AG10803 (cell line): Measurements from ENCODE around the gene RPL13.

ENCODE experiments used
- DNase-seq: peaks from one replicate; pipeline ENCODE4 v3.0.0; 2010; ENCODE audit warnings: low read depth
- H3K4me3 ChIP-seq: 2 replicates; pipeline ENCODE4 v1.5.1; 2011; ENCODE audit warnings: mild to moderate bottlenecking, low read length, control low read depth
- TF ChIP-seq, protein P1 (sequence below): conservative IDR thresholded peaks from 2 replicates; pipeline ENCODE4 v1.5.1; 2011; ENCODE audit warnings: mild to moderate bottlenecking, low read length, control low read depth, inconsistent platforms

The RPL13 gene

DNA sequence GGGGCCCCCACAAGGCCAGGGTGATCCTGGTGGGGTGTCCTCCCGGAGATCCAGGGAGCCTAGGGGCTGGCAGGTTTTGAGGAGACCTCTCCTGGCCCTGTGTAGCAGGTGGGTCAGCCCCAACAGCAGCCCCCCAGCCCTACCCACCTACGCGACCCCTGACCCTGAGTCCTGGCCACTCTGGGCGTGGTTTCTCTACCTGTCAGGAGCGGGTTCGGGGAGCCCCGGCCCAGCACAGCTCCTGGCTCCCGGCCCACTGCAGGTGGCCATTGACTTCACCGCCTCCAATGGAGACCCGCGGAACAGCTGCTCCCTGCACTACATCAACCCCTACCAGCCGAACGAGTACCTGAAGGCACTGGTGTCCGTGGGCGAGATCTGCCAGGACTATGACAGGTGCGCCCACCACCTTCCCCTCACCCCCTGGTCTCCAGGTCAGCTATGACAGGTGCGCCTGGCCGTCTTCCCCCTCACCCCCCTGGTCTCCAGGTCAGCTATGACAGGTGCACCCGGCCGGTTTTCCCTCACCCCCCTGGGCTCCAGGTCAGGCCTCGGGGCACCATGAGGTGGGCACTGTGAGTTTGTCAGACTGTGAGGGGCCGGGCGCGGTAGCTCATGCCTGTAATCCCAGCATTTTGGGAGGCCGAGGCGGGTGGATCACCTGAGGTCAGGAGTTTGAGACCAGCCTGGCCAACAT, 28.1 kb downstream of the RPL13 start:
- H3K4me3 ChIP-seq, result no peak overlapping the region
- TF ChIP-seq, protein P1, sequence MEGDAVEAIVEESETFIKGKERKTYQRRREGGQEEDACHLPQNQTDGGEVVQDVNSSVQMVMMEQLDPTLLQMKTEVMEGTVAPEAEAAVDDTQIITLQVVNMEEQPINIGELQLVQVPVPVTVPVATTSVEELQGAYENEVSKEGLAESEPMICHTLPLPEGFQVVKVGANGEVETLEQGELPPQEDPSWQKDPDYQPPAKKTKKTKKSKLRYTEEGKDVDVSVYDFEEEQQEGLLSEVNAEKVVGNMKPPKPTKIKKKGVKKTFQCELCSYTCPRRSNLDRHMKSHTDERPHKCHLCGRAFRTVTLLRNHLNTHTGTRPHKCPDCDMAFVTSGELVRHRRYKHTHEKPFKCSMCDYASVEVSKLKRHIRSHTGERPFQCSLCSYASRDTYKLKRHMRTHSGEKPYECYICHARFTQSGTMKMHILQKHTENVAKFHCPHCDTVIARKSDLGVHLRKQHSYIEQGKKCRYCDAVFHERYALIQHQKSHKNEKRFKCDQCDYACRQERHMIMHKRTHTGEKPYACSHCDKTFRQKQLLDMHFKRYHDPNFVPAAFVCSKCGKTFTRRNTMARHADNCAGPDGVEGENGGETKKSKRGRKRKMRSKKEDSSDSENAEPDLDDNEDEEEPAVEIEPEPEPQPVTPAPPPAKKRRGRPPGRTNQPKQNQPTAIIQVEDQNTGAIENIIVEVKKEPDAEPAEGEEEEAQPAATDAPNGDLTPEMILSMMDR, result no peak
- DNase-seq, result no peak

DNA sequence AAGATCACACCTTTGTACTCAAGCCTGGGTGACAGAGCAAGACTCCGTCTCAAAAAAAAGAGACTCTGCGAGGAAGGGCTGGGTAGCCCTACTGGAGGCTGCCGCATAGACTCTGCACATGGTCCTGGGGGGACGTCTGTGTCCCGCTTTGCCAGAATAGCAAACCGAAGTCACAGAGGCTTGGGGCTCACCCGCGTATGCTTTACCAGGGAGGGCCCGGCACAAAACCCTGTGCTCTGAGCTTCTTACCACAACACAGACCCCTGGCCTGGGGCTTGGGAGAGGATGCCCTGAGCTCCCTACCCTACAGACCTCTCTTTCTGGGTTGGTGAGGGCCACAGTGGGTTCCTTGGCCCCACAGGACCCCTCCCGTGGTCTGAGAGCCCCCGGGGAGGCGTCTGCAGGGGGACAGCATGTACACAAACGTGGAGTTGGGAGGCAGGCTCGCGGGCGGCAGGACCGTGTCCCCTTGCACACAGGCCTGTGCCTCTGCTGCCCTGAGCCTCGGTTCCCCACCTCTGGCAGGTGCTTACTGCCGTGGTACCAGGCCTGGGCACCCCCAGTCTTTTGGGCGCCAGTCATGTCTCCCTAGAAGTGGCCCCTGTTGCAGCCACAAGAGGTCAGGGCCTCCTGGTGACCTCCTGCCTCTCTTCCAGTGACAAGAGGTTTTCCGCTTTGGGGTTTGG, 28.9 kb downstream of the RPL13 start:
- H3K4me3 ChIP-seq, result no peak overlapping the region
- TF ChIP-seq, protein P1, result no peak
- DNase-seq, result no peak

DNA sequence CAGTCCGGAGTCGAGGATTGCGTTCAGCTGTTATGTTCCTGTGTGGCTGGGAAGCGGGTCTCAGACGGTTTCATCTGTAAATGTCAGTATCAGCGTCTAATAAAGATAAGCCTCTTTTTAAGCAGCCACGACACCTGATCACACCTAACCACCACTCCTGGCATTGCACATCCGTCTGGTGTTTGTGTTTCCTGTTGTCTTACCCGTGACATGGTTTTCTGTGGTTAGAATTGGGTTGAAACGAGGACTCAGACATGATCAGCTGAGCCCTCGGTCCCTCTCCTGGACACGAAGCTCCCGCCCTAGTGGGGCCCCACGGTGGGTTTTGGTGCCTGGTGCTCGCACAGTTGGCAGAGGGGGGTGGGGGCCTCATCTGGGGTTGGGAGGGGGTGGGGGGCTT, 33.4 kb downstream of the RPL13 start:
- TF ChIP-seq, protein P1, result no peak
- no peak overlapping the region for H3K4me3 ChIP-seq
- no peak for DNase-seq

DNA sequence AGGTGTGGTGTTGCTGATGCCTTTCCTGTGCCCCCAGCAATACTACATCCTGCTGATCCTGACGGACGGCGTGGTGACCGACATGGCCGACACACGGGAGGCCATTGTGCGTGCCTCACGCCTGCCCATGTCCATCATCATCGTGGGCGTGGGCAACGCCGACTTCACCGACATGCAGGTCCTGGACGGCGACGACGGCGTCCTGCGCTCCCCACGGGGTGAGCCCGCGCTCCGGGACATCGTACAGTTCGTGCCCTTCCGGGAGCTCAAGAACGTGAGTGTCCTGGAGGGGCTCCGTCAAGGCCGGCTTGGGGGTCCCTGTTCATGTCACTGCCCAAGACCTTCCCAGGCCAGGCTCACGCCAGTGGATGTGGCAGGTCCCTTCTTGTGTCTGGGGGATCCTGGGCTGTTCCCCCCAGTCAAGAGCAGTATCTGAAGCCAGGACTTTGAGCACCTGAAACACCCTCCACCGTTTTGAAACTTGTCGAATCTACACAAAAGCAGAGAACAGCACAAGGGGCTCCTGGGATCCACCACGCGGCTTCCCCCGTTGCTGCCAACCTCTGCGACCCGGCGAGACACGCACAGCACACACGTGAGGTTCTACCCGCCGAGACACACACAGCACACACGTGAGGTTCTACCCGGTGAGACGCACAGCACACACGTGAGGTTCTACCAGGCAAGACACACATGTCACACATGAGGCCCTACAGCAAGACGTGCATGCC, 35.0 kb downstream of the RPL13 start:
- TF ChIP-seq, protein P1, result no peak
- no peak overlapping the region for H3K4me3 ChIP-seq
- no peak for DNase-seq

DNA sequence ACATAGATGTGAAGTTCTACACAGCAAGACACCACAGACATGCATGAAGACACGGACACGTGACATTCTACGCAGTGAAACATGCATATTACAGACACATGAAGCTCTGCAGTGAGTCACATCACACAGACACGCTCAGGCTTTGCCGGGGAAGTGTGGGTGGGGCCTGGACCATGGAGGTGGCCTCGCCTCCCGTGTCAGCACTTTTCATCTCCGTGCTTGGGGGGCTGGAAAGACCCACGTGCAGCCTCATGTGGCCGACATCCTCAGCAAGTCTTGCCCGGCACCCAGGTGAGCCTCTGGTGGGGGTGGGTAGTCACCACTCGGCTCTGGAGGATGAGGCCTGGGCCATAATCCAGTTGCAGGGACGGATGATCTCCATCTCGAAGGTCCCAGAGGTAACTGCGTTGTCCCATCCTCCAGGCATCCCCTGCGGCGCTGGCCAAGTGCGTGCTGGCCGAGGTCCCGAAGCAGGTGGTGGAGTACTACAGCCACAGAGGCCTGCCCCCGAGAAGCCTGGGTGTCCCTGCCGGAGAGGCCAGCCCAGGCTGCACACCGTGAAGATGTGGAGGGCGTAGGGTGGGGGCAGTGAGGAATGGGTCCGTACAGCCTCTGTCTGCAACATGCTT, 35.7 kb downstream of the RPL13 start:
- no peak overlapping the region for H3K4me3 ChIP-seq
- DNase-seq, result no peak
- TF ChIP-seq, protein P1, result no peak

DNA sequence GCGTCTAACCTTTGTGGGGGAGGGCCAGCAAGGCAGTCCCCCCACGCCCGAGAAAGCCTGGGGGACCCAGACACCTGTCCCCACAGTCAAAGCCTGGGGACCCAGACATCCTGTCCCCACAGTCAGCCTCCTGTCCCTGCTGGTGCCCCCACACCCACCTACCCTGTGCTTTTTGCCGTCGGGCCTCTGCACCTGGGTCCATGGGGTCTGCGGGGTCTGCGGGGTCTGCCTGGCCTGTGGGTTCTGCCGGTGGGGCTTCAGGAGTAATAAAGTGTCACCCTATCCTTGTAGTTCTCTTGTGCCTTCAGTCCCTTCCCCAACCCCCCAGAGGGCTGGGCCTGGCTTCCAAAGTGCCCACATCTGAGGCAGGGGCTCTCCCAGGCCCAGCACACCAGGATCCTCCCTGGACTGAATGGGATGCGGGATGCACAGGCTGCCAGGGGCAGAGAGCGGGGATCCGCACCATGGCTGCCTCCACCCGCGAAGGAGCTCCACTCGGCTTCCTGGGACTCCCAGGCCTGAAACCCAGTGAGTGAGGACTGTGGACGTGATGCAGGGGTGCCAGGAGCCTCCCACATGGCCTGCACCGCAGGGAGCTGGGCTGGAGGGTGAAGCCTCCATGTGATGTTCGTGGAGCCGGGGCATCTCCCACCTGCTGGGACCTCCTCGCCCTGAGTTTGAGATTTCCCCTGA, 36.6 kb downstream of the RPL13 start:
- no peak overlapping the region for H3K4me3 ChIP-seq
- no peak for DNase-seq
- TF ChIP-seq, protein P1, result no peak
